ENCODE data around the gene RASAL1.

Gene RASAL1

GRCh38 chr12:113052326-113052725 lies 83.2 kb downstream of the RASAL1 start:
- Histone ChIP-seq H3K27ac (ENCODE audit: low read depth, low read length, severe bottlenecking) (no peak overlapping the region), H3K9me3 (ENCODE audit: control insufficient read depth, low read length) (no peaks in the 10 kb centered on the region), H3K4me3 (ENCODE audit: extremely low read depth, insufficient read depth, low read length, poor library complexity, severe bottlenecking) (no peak overlapping the region), H3K4me1 (ENCODE audit: control insufficient read depth, insufficient read depth, low read length, poor library complexity, severe bottlenecking) (no peaks in the 10 kb centered on the region), H3K36me3 (ENCODE audit: control insufficient read depth, insufficient read depth, low read length) (no peaks in the 10 kb centered on the region)
- WGBS, 2 experiments (ENCODE audit: insufficient coverage in 2 of 2) = 67 to 77% methylated on average over 4 of the region's 4 CpGs

DNA sequence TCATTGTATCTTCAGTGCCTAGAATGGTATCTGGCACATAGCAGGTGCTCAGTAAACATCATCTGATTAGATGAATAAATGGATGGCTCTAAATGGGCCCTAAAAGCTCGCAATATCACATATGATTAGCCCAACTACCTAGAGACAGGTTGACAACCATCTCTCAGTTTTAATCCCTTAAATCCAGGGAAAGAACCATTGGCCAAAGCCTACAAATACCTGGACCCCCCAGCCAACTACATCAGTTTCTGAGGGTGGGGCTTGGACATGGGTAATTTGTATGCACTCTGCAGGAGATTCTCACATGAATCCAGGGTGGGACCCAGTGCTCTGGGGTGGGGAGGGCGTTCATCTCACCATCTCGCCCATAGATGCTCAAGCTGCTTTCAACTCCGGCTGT lies 83.8 kb downstream of the RASAL1 start:
- Histone ChIP-seq H3K4me1 (ENCODE audit: control insufficient read depth, insufficient read depth, low read length, poor library complexity, severe bottlenecking) (no peaks in the 10 kb centered on the region), H3K27ac (ENCODE audit: low read depth, low read length, severe bottlenecking) (no peak overlapping the region), H3K4me3 (ENCODE audit: extremely low read depth, insufficient read depth, low read length, poor library complexity, severe bottlenecking) (no peak overlapping the region), H3K9me3 (ENCODE audit: control insufficient read depth, low read length) (no peaks in the 10 kb centered on the region), H3K36me3 (ENCODE audit: control insufficient read depth, insufficient read depth, low read length) (no peaks in the 10 kb centered on the region)
- WGBS, 2 experiments (ENCODE audit: insufficient coverage in 2 of 2) = 94 to 97% methylated on average over 3 to 4 of the region's 4 CpGs

DNA sequence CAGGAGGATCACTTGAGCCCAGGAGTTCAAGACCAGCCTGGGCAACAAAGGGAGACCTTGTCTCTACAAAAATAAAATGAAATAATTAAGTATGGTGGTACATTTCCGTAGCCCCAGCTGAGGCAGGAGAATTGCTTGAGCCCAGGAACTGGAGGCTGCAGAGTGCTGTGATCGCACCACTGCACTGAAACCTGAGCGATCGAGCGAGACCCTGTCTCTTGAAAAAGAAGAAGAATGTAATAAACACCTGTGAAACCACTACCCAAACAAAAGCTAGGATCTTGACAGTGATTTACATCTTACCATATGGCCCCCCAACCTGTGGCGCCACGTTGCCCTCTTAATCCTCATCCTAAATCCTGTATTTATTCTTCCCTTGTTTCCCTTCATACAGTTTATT lies 84.8 kb downstream of the RASAL1 start:
- 78 to 95% methylated on average over 4 to 7 of the region's 7 CpGs for WGBS, 2 experiments (ENCODE audit: insufficient coverage in 2 of 2)
- H3K4me1 ChIP-seq (ENCODE audit: control insufficient read depth, insufficient read depth, low read length, poor library complexity, severe bottlenecking) = no peaks in the 10 kb centered on the region
- H3K4me3 ChIP-seq (ENCODE audit: extremely low read depth, insufficient read depth, low read length, poor library complexity, severe bottlenecking) = no peak overlapping the region
- no peaks in the 10 kb centered on the region for H3K9me3 ChIP-seq (ENCODE audit: control insufficient read depth, low read length)
- no peaks in the 10 kb centered on the region for H3K36me3 ChIP-seq (ENCODE audit: control insufficient read depth, insufficient read depth, low read length)
- no peak overlapping the region for H3K27ac ChIP-seq (ENCODE audit: low read depth, low read length, severe bottlenecking)

- Histone ChIP-seq H3K4me1 (ENCODE audit: control insufficient read depth, insufficient read depth, low read length, poor library complexity, severe bottlenecking) (no peaks in the 10 kb centered on the region), H3K27ac (ENCODE audit: low read depth, low read length, severe bottlenecking) (no peak overlapping the region), H3K4me3 (ENCODE audit: extremely low read depth, insufficient read depth, low read length, poor library complexity, severe bottlenecking) (no peak overlapping the region), H3K9me3 (ENCODE audit: control insufficient read depth, low read length) (no peaks in the 10 kb centered on the region), H3K36me3 (ENCODE audit: control insufficient read depth, insufficient read depth, low read length) (no peaks in the 10 kb centered on the region)
- WGBS, 2 experiments (ENCODE audit: insufficient coverage in 2 of 2) = 39 to 40% methylated on average over 8 of the region's 11 CpGs
Measured at GRCh38 chr12:113049976-113050742, 85.4 kb downstream of the RASAL1 start.
